IPS-18a (cell line): ENCODE results near the gene RREB1.

Source experiments
- H3K27ac ChIP-seq: one replicate; pipeline ENCODE4 v1.5.1; 2013; ENCODE audit warnings: low read length
- H3K27me3 ChIP-seq: one replicate; pipeline ENCODE4 v1.6.1; 2013; ENCODE audit warnings: mild to moderate bottlenecking, low read length; ENCODE audit not compliant: control insufficient read depth, insufficient read depth
- H3K36me3 ChIP-seq: one replicate; pipeline ENCODE4 v1.6.1; 2013; ENCODE audit warnings: low read depth, low read length; ENCODE audit not compliant: control insufficient read depth
- H3K4me1 ChIP-seq: one replicate; pipeline ENCODE4 v1.6.1; 2013; ENCODE audit warnings: low read depth, low read length; ENCODE audit not compliant: control insufficient read depth
- H3K4me3 ChIP-seq: one replicate; pipeline ENCODE4 v1.5.1; 2013; ENCODE audit warnings: low read length
- H3K9ac ChIP-seq: one replicate; pipeline ENCODE4 v1.6.1; 2013; ENCODE audit warnings: mild to moderate bottlenecking, low read length, moderate library complexity
- H3K9me3 ChIP-seq: one replicate; pipeline ENCODE4 v1.6.1; 2013; ENCODE audit warnings: low read depth, low read length; ENCODE audit not compliant: control insufficient read depth

The RREB1 gene

GRCh38 chr6:7224731-7225130, 117.0 kb downstream of the RREB1 start:
- Histone ChIP-seq H3K4me1 (peaks cover 12% of the 10 kb centered on the region), H3K4me3 (no peak overlapping the region), H3K27ac (no peak overlapping the region), H3K9ac (no peak overlapping the region), H3K36me3 (peaks cover 8% of the 10 kb centered on the region), H3K9me3 (no peaks in the 10 kb centered on the region), H3K27me3 (no peaks in the 10 kb centered on the region)

- no peaks in the 10 kb centered on the region for H3K27me3 ChIP-seq
- H3K27ac ChIP-seq, result no peak overlapping the region
- peaks cover 12% of the 10 kb centered on the region for H3K4me1 ChIP-seq
- H3K4me3 ChIP-seq, result no peak overlapping the region
- no peak overlapping the region for H3K9ac ChIP-seq
- H3K9me3 ChIP-seq, result no peaks in the 10 kb centered on the region
- H3K36me3 ChIP-seq, result peaks cover 20% of the 10 kb centered on the region
These were observed 121.1 kb downstream of the RREB1 start for GRCh38 chr6:7228662-7229375.

GRCh38 chr6:7229376-7230326, 121.9 kb downstream of the RREB1 start:
- Histone ChIP-seq H3K4me1 (peaks cover 7% of the 10 kb centered on the region), H3K9me3 (no peaks in the 10 kb centered on the region), H3K27me3 (no peaks in the 10 kb centered on the region), H3K27ac (no peak overlapping the region), H3K36me3 (peaks cover 22% of the 10 kb centered on the region), H3K9ac (no peak overlapping the region), H3K4me3 (no peak overlapping the region)

GRCh38 chr6:7230327-7230691, 122.5 kb downstream of the RREB1 start:
- peaks cover 22% of the 10 kb centered on the region for H3K36me3 ChIP-seq
- peaks cover under 1% of the 10 kb centered on the region for H3K4me1 ChIP-seq
- no peaks in the 10 kb centered on the region for H3K9me3 ChIP-seq
- no peak overlapping the region for H3K27ac ChIP-seq
- H3K9ac ChIP-seq, result no peak overlapping the region
- H3K27me3 ChIP-seq, result no peaks in the 10 kb centered on the region
- H3K4me3 ChIP-seq, result no peak overlapping the region

GRCh38 chr6:7230956-7231713, 123.4 kb downstream of the RREB1 start:
- H3K27ac ChIP-seq, result no peak overlapping the region
- H3K4me3 ChIP-seq, result no peak overlapping the region
- H3K9ac ChIP-seq, result no peak overlapping the region
- H3K36me3 ChIP-seq, result peaks cover 22% of the 10 kb centered on the region
- H3K27me3 ChIP-seq, result no peaks in the 10 kb centered on the region
- no peaks in the 10 kb centered on the region for H3K4me1 ChIP-seq
- H3K9me3 ChIP-seq, result no peaks in the 10 kb centered on the region

- H3K4me1 ChIP-seq, result no peaks in the 10 kb centered on the region
- H3K27ac ChIP-seq, result no peak overlapping the region
- H3K4me3 ChIP-seq, result no peak overlapping the region
- no peaks in the 10 kb centered on the region for H3K9me3 ChIP-seq
- peaks cover 22% of the 10 kb centered on the region for H3K36me3 ChIP-seq
- no peak overlapping the region for H3K9ac ChIP-seq
- no peaks in the 10 kb centered on the region for H3K27me3 ChIP-seq
These were observed 124.6 kb downstream of the RREB1 start for GRCh38 chr6:7232351-7232750.

GRCh38 chr6:7234547-7234946, 126.8 kb downstream of the RREB1 start:
- H3K9me3 ChIP-seq, result no peaks in the 10 kb centered on the region
- H3K27ac ChIP-seq, result no peak overlapping the region
- H3K36me3 ChIP-seq, result peaks cover 14% of the 10 kb centered on the region
- H3K9ac ChIP-seq, result no peak overlapping the region
- no peaks in the 10 kb centered on the region for H3K27me3 ChIP-seq
- no peak overlapping the region for H3K4me3 ChIP-seq
- H3K4me1 ChIP-seq, result no peaks in the 10 kb centered on the region

GRCh38 chr6:7235712-7236305, 128.0 kb downstream of the RREB1 start:
- Histone ChIP-seq H3K27me3 (no peaks in the 10 kb centered on the region), H3K9me3 (no peaks in the 10 kb centered on the region), H3K36me3 (peaks cover 8% of the 10 kb centered on the region), H3K9ac (no peak overlapping the region), H3K4me1 (no peaks in the 10 kb centered on the region), H3K27ac (no peak overlapping the region), H3K4me3 (no peak overlapping the region)

GRCh38 chr6:7236306-7237209, 128.8 kb downstream of the RREB1 start:
- Histone ChIP-seq H3K27ac (no peak overlapping the region), H3K27me3 (no peaks in the 10 kb centered on the region), H3K4me1 (peaks cover under 1% of the 10 kb centered on the region), H3K9me3 (no peaks in the 10 kb centered on the region), H3K36me3 (peaks cover 8% of the 10 kb centered on the region), H3K9ac (no peak overlapping the region), H3K4me3 (no peak overlapping the region)

- Histone ChIP-seq H3K36me3 (peaks cover 2% of the 10 kb centered on the region), H3K4me3 (no peak overlapping the region), H3K9me3 (no peaks in the 10 kb centered on the region), H3K4me1 (peaks cover 12% of the 10 kb centered on the region), H3K9ac (no peak overlapping the region), H3K27me3 (no peaks in the 10 kb centered on the region), H3K27ac (no peak overlapping the region)
These were observed 130.0 kb downstream of the RREB1 start for GRCh38 chr6:7237653-7238188.
